Skeletal muscle satellite cell (primary cell): ENCODE measurements around the gene ANO1. TPM values are rescaled to one million over a fixed set of nuclear protein-coding genes. Genes with fewer than 3 reads are reported as not detected.
"Not testable (repeated sequence)": the region's sequence is repeated elsewhere in the genome, so short reads cannot be mapped to it uniquely, and the experiment has no call there.

ENCODE experiments used
- H3K27me3 ChIP-seq: 2 replicates; pipeline ENCODE4 v1.7.0; 2013; ENCODE audit warnings: low read length; ENCODE audit not compliant: control insufficient read depth, insufficient read depth
- H3K36me3 ChIP-seq: 2 replicates; pipeline ENCODE4 v1.7.0; 2013; ENCODE audit warnings: mild to moderate bottlenecking, control low read depth, low read length; ENCODE audit not compliant: insufficient read depth
- H3K4me1 ChIP-seq: 2 replicates; pipeline ENCODE4 v1.7.0; 2013; ENCODE audit warnings: low read length; ENCODE audit not compliant: control insufficient read depth, insufficient read depth
- H3K4me2 ChIP-seq: 2 replicates; pipeline ENCODE4 v1.7.0; 2013; ENCODE audit warnings: mild to moderate bottlenecking, low read length
- H3K4me3 ChIP-seq: 2 replicates; pipeline ENCODE4 v1.7.0; 2013; ENCODE audit warnings: low read length
- H3K9ac ChIP-seq: 2 replicates; pipeline ENCODE4 v1.7.0; 2013; ENCODE audit warnings: mild to moderate bottlenecking, low read depth, low read length, moderate library complexity
- H3K9me3 ChIP-seq: replicated peaks from 2 replicates; pipeline ENCODE4 v1.7.0; 2013; ENCODE audit warnings: mild to moderate bottlenecking, control low read depth, low read length
- total RNA-seq: library from RNA; depleted of rRNA; stranded (reverse); fragments of >200 nt; gene quantifications from 2 replicates; pipeline ENCODE4 v1.2.3, GENCODE V29; 2012; rRNA removed

Gene ANO1
- not detected in 2 replicates for total RNA-seq

DNA sequence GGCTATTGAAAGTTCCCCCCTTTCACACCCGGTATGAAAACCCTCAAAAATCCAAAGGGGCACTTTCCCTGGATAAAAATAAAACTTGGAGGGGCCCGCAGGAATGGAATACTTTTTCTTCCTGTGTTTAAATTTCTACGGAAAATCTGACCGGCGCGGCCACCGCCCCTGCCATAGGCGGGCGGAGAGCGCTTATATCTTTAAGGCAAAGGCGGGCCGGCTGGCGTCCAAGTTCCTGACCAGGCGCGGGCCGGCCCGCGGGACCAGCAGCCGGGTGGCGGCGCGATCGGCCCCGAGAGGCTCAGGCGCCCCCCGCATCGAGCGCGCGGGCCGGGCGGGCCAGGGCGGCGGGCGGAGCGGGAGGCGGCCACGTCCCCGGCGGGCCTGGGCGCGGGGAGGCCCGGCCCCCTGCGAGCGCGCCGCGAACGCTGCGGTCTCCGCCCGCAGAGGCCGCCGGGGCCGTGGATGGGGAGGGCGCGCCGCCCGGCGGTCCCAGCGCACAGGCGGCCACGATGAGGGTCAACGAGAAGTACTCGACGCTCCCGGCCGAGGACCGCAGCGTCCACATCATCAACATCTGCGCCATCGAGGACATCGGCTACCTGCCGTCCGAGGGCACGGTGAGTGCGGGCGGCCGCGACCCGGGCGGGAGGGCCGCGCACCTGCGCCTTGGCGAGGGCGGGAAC is at the start of gene ANO1:
Gene ANO1, plus strand, starts transcription at position 223 of the 686 bp plus-strand sequence. Its CDS starts 290 bp downstream, at position 513.
- H3K36me3 ChIP-seq: no peaks in the 10 kb centered on the region
- peaks cover 74% of the 10 kb centered on the region for H3K27me3 ChIP-seq
- no peak within 1 kb of the TSS for H3K4me2 ChIP-seq
- H3K9me3 ChIP-seq: no peaks in the 10 kb centered on the region
- no peaks in the 10 kb centered on the region for H3K4me1 ChIP-seq
- no peak within 1 kb of the TSS for H3K9ac ChIP-seq
- no peak within 1 kb of the TSS for H3K4me3 ChIP-seq

DNA sequence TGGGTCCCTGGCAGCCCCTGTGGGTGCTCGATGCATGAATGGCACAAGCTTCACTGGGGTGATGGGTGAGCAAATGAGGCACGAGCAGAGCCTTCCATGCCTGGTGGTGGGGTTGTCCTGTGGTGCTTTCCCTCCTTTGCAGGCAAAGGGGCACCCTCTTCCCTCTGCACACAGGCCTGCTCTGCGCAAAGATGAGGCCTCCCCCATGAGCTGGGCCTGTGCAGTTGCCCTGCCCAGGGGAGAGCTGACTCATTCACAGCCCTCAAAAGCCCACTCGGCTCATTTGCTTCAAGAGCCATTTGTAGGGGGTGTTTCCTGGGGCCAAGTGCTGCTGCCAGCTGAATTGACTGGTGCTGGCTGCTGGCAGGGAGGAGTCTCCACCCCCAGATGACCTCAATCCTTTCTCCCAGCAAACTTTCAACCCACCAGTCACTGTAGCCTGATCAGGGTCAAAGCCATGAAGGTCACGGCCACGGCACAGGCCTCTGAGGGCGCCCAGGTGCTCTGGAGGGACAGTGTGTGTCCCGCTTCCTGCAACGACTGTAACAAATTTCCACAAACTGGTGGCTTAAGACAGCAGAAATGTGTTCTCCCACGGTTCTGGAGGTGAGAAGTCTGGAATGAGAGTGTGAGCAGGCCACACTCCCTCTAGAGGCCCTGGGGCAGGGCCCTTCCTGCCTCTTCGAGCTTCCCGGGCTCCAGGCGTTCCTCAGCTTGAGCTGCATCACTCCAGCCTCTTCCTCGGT is 48.8 kb upstream of the ANO1 start:
- no peak overlapping the region for H3K4me2 ChIP-seq
- no peak overlapping the region for H3K4me3 ChIP-seq
- no peaks in the 10 kb centered on the region for H3K4me1 ChIP-seq
- H3K36me3 ChIP-seq: no peaks in the 10 kb centered on the region
- H3K9me3 ChIP-seq: no peaks in the 10 kb centered on the region
- H3K9ac ChIP-seq: no peak overlapping the region
- H3K27me3 ChIP-seq: peaks cover 14% of the 10 kb centered on the region

DNA sequence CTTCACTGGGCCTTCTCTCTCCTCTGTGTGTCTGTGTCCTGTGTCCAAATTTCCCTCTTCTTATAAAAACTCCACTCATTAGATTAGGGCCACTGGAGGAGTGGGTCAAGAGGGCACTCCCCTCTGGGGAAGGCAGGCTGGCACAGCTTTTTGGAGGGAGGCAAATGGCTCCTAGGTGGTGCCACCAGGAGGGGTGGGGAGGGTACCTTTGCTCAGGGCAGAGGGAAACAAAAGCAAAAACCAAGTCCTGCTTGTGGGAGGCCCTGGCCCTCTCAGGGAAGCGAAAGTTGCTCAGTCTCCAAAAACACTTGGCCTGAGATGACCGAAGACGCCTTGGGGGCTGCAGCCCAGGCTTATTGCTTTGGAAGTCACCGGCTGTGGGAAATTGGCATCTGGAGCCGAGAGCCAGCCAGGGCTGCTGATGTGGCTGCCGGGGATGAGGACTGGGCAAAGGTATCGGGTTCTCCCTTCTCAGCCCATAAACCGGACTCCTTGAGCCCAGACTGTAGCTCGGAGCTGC is 48.2 kb upstream of the ANO1 start:
- Histone ChIP-seq H3K9me3 (no peaks in the 10 kb centered on the region), H3K4me1 (no peaks in the 10 kb centered on the region), H3K36me3 (no peaks in the 10 kb centered on the region), H3K9ac (no peak overlapping the region), H3K4me2 (no peak overlapping the region), H3K27me3 (peaks cover 14% of the 10 kb centered on the region), H3K4me3 (no peak overlapping the region)

DNA sequence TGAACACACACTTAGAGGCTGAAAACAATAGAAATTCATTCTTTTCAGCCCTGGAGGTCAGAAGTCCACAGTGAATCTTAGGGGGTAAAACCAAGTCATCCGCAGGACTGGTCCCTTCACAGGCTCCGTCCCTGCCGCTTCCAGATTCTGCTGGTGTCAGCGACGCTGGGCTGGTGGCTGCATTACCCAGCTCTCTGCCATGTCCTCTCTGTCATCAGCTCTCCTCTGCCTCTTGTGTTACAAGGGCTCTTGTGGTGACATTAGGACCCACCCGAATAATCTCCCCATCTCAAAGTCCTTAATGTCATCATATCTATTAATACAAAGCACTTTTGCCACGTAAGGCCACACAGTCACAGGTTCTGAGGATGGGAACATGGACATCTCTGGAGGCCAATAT is 47.7 kb upstream of the ANO1 start:
- Histone ChIP-seq H3K4me2 (no peak overlapping the region), H3K4me3 (no peak overlapping the region)

DNA sequence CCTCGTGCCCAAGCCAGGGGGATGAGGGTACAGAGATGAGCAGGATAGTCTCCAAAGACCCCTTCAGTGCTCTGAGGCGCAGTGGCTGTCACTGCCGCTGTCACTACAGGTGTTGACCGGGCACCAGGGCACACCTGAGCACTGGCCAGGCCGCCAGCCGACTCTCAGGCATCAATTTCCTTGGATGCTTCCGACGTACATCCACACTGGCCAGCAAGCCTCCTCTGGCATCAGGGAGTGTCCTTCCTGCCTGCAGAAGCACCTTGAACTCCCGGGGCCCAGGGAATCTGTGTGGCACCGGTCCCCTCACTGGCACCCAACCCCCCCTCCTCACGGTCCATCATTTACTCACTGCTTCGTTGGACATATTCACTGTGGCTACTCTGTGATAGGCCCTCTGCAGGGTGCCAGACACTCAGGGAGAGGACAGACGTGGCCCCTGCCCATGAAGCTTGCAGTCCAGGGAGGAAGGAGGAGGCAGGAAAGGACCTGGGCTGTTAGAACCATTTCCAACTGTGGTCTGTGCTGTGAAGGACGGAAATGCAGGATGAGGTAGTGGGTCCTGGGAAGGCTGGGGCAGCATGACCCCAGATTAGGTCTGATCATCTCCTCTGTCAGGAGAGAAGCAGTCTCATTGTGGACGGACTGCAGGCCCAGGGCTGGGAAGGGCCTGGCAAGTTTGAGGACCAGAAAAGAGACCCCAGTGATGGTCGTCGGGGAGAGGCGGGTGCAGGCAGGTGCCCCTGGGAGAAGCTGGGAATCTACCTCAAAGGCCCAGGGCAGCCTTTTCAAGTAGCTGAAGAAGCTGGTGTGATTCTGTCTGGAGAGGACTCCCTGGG is 46.3 kb upstream of the ANO1 start:
- no peaks in the 10 kb centered on the region for H3K9me3 ChIP-seq
- no peaks in the 10 kb centered on the region for H3K36me3 ChIP-seq
- no peak overlapping the region for H3K9ac ChIP-seq
- H3K27me3 ChIP-seq: peaks cover 12% of the 10 kb centered on the region
- no peaks in the 10 kb centered on the region for H3K4me1 ChIP-seq
- H3K4me3 ChIP-seq: no peak overlapping the region
- H3K4me2 ChIP-seq: no peak overlapping the region

More for the DNA sequence above, 47.7 kb upstream of the ANO1 start:
- Histone ChIP-seq H3K9ac (no peak overlapping the region), H3K9me3 (no peaks in the 10 kb centered on the region), H3K4me1 (no peaks in the 10 kb centered on the region), H3K36me3 (no peaks in the 10 kb centered on the region), H3K27me3 (peaks cover 14% of the 10 kb centered on the region)

DNA sequence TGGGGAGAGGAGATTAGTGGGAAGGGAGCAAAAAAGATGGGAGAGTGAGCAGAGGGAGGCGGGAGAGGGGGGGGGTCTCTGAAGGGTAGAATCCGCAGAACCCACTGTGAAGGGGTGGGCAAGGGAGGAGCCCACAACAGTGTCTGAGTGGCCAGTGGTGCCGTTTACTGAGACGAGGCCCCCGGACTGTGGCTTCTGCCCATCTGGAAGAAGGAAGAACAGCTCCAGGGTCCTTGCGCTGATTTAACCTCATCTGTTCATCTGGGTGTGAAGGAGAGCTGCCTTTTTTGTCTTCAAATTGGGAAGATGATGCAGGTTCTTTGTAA is 45.7 kb upstream of the ANO1 start:
- no peaks in the 10 kb centered on the region for H3K36me3 ChIP-seq
- no peaks in the 10 kb centered on the region for H3K9me3 ChIP-seq
- H3K4me1 ChIP-seq: no peaks in the 10 kb centered on the region
- H3K4me3 ChIP-seq: no peak overlapping the region
- no peak overlapping the region for H3K9ac ChIP-seq
- no peak overlapping the region for H3K4me2 ChIP-seq
- H3K27me3 ChIP-seq: peaks cover 11% of the 10 kb centered on the region

DNA sequence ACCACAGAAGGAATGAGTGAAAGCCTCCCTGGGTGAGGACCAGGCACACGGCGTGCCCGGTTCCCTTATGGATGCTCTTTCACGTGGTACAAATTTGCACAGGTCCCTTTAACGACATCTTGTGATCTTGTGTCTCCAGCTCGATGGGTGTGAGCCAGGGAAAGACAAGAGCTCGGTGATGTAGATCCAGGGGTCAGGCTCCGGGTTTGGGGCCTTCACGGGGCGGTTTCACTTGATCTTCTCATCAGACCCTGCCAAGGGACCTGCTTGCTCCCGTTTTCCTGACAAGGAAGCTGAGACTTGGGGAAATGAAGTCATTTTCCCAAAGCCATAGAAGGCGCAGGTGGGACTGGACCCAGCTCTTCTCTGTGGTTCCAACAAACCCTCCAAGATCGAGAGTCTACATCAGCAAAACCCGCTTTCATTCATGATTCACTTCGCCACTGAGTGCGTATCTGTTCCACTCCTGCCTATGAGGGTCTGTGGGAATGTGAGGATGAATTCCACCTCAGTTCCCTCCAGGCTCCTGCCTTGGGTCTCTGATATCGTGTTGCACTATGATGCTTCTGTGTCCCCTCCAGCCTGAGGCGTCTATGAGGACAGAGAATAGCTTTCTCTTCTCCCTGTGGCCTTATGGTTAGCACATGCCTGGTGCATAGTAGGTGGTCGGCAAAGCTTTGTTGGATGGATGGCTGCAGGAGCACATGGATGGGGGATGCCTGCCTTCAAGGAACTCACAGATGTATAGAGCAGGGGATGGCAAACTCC is 45.0 kb upstream of the ANO1 start:
- Histone ChIP-seq H3K4me2 (no peak overlapping the region), H3K27me3 (peaks cover 11% of the 10 kb centered on the region), H3K9me3 (no peaks in the 10 kb centered on the region), H3K36me3 (no peaks in the 10 kb centered on the region), H3K9ac (no peak overlapping the region), H3K4me1 (no peaks in the 10 kb centered on the region), H3K4me3 (no peak overlapping the region)

DNA sequence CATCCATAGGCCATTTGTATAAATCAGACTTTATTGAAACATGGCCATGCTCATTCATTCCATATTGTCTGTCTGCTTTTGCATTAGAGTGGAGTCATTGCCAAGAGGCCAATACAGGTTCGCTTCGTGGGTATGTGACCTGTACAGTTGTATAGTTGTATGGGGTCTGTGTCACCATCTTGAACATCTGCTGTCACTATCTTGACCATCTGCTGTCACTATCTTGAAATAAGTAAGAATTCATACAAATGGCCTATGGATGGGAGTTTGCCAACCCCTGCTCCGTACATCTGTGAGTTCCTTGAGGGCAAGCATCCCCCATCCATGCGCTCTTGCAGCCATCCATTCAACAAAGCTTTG is 44.4 kb upstream of the ANO1 start:
- H3K36me3 ChIP-seq: no peaks in the 10 kb centered on the region
- H3K9me3 ChIP-seq: no peaks in the 10 kb centered on the region
- H3K4me3 ChIP-seq: no peak overlapping the region
- no peak overlapping the region for H3K9ac ChIP-seq
- H3K4me1 ChIP-seq: no peaks in the 10 kb centered on the region
- peaks cover 11% of the 10 kb centered on the region for H3K27me3 ChIP-seq
- H3K4me2 ChIP-seq: no peak overlapping the region

DNA sequence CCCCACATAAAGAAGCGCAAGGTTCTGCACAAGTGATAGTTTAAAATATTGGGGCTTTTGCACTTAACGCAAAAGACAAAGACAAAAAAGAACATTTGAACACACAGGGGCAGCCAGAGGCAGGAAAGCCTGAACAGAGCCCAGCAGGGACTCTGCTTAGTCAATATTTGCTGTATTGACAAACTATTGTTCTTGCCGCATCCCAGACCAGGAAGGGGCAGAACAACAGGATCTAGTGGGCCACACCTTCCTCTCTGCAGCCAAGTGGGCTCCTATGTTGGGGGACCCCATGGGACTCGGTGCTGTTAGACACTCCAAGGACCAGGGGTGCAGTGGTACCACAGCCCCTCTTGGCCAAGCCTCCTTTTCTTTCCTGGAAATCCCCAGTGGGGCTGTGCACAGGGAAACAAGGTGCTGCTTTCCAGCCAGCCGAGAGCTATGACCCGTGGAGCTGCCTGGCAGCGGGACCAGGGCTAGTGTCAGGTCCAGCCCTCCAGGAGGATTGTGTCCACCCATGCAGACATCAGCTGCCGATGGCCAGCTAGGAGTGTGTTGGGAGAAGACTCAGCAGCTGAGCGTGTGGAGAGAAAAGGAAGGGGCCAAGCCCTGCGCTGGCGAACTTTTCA is 43.3 kb upstream of the ANO1 start:
- peaks cover 11% of the 10 kb centered on the region for H3K27me3 ChIP-seq
- no peaks in the 10 kb centered on the region for H3K4me1 ChIP-seq
- H3K4me3 ChIP-seq: no peak overlapping the region
- peaks cover 4% of the 10 kb centered on the region for H3K9me3 ChIP-seq
- H3K4me2 ChIP-seq: no peak overlapping the region
- no peaks in the 10 kb centered on the region for H3K36me3 ChIP-seq
- no peak overlapping the region for H3K9ac ChIP-seq

DNA sequence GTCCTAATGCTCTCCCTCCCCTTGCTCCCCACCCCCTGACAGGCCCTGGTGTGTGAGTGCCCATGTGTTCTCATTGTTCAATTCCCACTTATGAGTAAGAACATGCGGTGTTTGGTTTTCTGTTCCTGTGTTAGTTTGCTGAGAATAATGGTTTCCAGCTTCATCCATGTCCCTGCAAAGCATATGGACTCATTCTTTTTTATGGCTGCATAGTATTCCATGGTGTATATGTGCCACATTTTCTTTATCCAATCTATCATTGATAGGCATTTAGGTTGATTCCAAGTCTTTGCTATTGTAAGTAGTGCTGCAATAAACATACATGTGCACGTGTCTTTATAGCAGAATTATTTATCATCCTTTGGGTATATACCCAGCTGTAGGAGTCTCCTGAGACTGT is 42.5 kb upstream of the ANO1 start:
- H3K36me3 ChIP-seq, H3K4me2 ChIP-seq, H3K27me3 ChIP-seq: not testable (repeated sequence)

More for the DNA sequence above, 42.5 kb upstream of the ANO1 start:
- H3K4me3 ChIP-seq, H3K4me1 ChIP-seq, H3K9ac ChIP-seq, H3K9me3 ChIP-seq: not testable (repeated sequence)
